ENCODE data around the gene PTPRN2.

DNA sequence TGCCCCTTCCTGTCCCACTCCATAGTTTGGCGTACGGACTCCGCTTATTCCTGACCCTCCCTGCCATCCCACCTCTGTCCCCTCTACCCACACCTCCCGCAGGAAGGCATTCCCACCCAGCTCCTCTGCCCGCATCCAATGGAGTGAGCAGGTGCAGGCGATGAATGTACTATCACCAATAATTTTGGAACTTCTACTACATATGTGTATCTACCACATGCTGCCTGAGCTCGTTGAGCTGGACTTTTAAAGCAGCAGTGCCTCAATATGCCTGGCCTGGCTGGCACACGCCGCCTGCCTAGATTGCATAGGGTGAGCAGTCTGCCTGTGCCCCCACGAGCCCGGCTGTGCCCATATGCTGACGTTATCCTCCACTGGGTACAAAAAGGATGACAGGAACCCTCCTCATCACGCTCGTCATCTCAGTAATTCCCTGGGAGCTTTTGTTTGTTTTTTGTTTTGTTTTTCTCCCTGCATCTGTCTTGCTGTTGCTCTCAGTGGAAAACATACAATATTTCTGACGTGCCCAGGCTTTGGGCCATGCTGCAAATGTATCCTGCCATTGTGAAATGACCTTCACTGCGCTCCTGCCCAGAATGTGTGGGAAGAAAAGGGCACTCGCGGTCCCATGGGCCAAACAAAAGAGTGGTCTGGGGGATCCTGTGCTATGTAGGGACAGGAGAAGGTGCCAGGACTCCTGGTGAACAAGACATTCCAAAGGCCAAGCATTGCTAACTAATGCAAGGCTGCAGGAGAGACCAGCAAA lies 302.8 kb downstream of the PTPRN2 start:
- TF ChIP-seq, protein P1, sequence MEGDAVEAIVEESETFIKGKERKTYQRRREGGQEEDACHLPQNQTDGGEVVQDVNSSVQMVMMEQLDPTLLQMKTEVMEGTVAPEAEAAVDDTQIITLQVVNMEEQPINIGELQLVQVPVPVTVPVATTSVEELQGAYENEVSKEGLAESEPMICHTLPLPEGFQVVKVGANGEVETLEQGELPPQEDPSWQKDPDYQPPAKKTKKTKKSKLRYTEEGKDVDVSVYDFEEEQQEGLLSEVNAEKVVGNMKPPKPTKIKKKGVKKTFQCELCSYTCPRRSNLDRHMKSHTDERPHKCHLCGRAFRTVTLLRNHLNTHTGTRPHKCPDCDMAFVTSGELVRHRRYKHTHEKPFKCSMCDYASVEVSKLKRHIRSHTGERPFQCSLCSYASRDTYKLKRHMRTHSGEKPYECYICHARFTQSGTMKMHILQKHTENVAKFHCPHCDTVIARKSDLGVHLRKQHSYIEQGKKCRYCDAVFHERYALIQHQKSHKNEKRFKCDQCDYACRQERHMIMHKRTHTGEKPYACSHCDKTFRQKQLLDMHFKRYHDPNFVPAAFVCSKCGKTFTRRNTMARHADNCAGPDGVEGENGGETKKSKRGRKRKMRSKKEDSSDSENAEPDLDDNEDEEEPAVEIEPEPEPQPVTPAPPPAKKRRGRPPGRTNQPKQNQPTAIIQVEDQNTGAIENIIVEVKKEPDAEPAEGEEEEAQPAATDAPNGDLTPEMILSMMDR (IDR thresholded peaks at IDR 0.05 in 2 of 3, conservative IDR thresholded peaks at IDR 0.05 in 1 of 3; ENCODE audit: borderline replicate concordance in 1 of 3, insufficient read depth in 1 of 3, low read depth in 2 of 3, low read length in 2 of 3) = no peak
- TF ChIP-seq FOSL1 (IDR thresholded peaks at IDR 0.05; ENCODE audit: low read depth) = no peak
- TF ChIP-seq POLR2A (IDR thresholded peaks at IDR 0.05; ENCODE audit: borderline replicate concordance, extremely low read depth, insufficient read depth, insufficient read length) = no peak
- TF ChIP-seq CBX3 (IDR thresholded peaks at IDR 0.05; ENCODE audit: low read depth) = no peak
- TF ChIP-seq CEBPB (IDR thresholded peaks at IDR 0.05; ENCODE audit: low read depth) = no peak
- no peak for TF ChIP-seq RAD21 (IDR thresholded peaks at IDR 0.05; ENCODE audit: low read depth)
- TF ChIP-seq JUND (IDR thresholded peaks at IDR 0.05) = no peak
- TF ChIP-seq POLR2AphosphoS5 (IDR thresholded peaks at IDR 0.05; ENCODE audit: low read depth, low read length) = no peak
- TF ChIP-seq, protein P2, sequence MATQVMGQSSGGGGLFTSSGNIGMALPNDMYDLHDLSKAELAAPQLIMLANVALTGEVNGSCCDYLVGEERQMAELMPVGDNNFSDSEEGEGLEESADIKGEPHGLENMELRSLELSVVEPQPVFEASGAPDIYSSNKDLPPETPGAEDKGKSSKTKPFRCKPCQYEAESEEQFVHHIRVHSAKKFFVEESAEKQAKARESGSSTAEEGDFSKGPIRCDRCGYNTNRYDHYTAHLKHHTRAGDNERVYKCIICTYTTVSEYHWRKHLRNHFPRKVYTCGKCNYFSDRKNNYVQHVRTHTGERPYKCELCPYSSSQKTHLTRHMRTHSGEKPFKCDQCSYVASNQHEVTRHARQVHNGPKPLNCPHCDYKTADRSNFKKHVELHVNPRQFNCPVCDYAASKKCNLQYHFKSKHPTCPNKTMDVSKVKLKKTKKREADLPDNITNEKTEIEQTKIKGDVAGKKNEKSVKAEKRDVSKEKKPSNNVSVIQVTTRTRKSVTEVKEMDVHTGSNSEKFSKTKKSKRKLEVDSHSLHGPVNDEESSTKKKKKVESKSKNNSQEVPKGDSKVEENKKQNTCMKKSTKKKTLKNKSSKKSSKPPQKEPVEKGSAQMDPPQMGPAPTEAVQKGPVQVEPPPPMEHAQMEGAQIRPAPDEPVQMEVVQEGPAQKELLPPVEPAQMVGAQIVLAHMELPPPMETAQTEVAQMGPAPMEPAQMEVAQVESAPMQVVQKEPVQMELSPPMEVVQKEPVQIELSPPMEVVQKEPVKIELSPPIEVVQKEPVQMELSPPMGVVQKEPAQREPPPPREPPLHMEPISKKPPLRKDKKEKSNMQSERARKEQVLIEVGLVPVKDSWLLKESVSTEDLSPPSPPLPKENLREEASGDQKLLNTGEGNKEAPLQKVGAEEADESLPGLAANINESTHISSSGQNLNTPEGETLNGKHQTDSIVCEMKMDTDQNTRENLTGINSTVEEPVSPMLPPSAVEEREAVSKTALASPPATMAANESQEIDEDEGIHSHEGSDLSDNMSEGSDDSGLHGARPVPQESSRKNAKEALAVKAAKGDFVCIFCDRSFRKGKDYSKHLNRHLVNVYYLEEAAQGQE (IDR thresholded peaks at IDR 0.05; ENCODE audit: low read depth) = no peak
- TF ChIP-seq SRF (IDR thresholded peaks at IDR 0.05; ENCODE audit: low read depth) = no peak
- no peak for TF ChIP-seq EZH2phosphoT487 (IDR thresholded peaks at IDR 0.05; ENCODE audit: borderline replicate concordance)
- TF ChIP-seq, protein P3, sequence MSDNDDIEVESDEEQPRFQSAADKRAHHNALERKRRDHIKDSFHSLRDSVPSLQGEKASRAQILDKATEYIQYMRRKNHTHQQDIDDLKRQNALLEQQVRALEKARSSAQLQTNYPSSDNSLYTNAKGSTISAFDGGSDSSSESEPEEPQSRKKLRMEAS (IDR thresholded peaks at IDR 0.05) = no peak
- no peak for TF ChIP-seq ELF1 (IDR thresholded peaks at IDR 0.05; ENCODE audit: borderline replicate concordance, low read depth)
